SK-N-SH treated with all-trans-retinoic acid at 6 μM for 48 hours (cell line): ENCODE results near the gene RNASE8.

Experiments
- SNAI2 ChIP-seq: fragments of 250-450 bp; sonication (Bioruptor Pico); IDR thresholded peaks from 2 replicates; pipeline ENCODE4 v1.5.0; 2020; ENCODE audit warnings: mild to moderate bottlenecking, moderate library complexity
- TF ChIP-seq, protein P1 (sequence below): fragments of 250-450 bp; sonication (Bioruptor Pico); IDR thresholded peaks from 2 replicates; pipeline ENCODE4 v1.5.0; 2020; ENCODE audit warnings: mild to moderate bottlenecking, moderate library complexity

DNA sequence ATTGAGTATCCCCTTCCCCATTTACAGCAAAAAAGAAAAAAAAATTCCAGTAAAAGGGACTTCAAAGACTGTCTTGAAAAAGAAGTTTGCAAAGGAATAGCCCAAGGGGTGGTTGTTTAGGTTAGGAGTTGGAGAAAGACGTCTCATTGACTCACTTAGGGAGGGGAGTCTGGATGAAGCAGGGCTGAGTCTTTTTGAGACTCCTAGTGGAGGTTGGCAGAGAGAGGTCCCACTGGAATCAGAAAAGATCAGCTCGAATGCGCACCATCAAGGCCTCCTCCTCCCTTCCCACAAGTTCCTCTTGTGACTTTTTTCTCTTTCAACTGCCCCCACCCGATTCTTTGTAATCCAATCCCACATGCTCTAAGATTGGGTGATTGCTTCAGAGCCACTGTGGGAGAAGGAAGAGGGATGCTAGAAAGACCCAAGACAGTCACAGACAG lies 14.4 kb downstream of the RNASE8 start:
- TF ChIP-seq, protein P1, sequence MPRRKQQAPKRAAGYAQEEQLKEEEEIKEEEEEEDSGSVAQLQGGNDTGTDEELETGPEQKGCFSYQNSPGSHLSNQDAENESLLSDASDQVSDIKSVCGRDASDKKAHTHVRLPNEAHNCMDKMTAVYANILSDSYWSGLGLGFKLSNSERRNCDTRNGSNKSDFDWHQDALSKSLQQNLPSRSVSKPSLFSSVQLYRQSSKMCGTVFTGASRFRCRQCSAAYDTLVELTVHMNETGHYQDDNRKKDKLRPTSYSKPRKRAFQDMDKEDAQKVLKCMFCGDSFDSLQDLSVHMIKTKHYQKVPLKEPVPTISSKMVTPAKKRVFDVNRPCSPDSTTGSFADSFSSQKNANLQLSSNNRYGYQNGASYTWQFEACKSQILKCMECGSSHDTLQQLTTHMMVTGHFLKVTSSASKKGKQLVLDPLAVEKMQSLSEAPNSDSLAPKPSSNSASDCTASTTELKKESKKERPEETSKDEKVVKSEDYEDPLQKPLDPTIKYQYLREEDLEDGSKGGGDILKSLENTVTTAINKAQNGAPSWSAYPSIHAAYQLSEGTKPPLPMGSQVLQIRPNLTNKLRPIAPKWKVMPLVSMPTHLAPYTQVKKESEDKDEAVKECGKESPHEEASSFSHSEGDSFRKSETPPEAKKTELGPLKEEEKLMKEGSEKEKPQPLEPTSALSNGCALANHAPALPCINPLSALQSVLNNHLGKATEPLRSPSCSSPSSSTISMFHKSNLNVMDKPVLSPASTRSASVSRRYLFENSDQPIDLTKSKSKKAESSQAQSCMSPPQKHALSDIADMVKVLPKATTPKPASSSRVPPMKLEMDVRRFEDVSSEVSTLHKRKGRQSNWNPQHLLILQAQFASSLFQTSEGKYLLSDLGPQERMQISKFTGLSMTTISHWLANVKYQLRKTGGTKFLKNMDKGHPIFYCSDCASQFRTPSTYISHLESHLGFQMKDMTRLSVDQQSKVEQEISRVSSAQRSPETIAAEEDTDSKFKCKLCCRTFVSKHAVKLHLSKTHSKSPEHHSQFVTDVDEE (CRISPR knock-in tag), result no peak
- no peak for TF ChIP-seq SNAI2 (CRISPR knock-in tag)
